Uterus (tissue), 4 donors: ENCODE measurements around the gene LMBRD2. TPM values are rescaled to one million over a fixed set of nuclear protein-coding genes. Genes with fewer than 3 reads are reported as not detected.

Experiments
- DNase-seq, 2 donors: peaks; one replicate each; pipeline ENCODE4 v3.0.0-alpha.2; 2019 to 2020
- H3K27ac ChIP-seq, 2 donors: fragments of 200-600 bp; sonication (generic); 1 replicate in 1 of 2; 2 replicates in 1 of 2; pipeline ENCODE4 v1.5.1; 2016 to 2018
- H3K27me3 ChIP-seq, 2 donors: fragments of 200-600 bp; sonication (generic); one replicate each; pipeline ENCODE4 v1.5.1; 2018 to 2019; ENCODE audit warnings: control low read depth in 1 of 2
- H3K36me3 ChIP-seq, 2 donors: fragments of 200-600 bp; sonication (generic); one replicate each; pipeline ENCODE4 v1.5.1; 2019; ENCODE audit warnings: control low read depth in 1 of 2
- H3K4me1 ChIP-seq, 2 donors: fragments of 200-600 bp; sonication (generic); one replicate each; pipeline ENCODE4 v1.5.1; 2018 to 2019; ENCODE audit warnings: control low read depth in 1 of 2
- H3K4me3 ChIP-seq, 2 donors: fragments of 200-600 bp; sonication (generic); 1 replicate in 1 of 2; 2 replicates in 1 of 2; pipeline ENCODE4 v1.5.1; 2018 to 2019; ENCODE audit warnings: mild to moderate bottlenecking in 1 of 2
- H3K9me3 ChIP-seq, 2 donors: fragments of 200-600 bp; sonication (generic); one replicate each; pipeline ENCODE4 v1.5.1; 2019; ENCODE audit warnings: control low read depth in 1 of 2
- CTCF ChIP-seq, 4 experiments: fragments of 200-600 bp in 2 of 4; fragments of 450-650 bp in 2 of 4; sonication (generic) in 2 of 4; IDR thresholded peaks; one replicate each; pipeline ENCODE4 v1.5.1; 2016 to 2019; ENCODE audit warnings: antibody characterized with exemption in 4 of 4, mild to moderate bottlenecking in 2 of 4, moderate library complexity in 1 of 4
- POLR2A ChIP-seq, 2 donors: fragments of 450-650 bp; IDR thresholded peaks; one replicate each; pipeline ENCODE4 v1.6.1; 2016; ENCODE audit warnings: antibody characterized with exemption in 2 of 2, mild to moderate bottlenecking in 1 of 2, moderate library complexity in 1 of 2
- intact Hi-C: fragments of 100-400 bp; cut with DNase I; formaldehyde crosslinking; loops from one replicate; pipeline ENCODE4 v1.15.1; 2023; ENCODE audit warnings: low total_unique reads
- microRNA counts, 2 donors: library from miRNA; unstranded; fragments of <30 nt; microRNA quantifications; one replicate each; lab custom pipeline; 2016 to 2017
- microRNA-seq: library from miRNA; unstranded; fragments of <30 nt; microRNA quantifications from one replicate; pipeline ENCODE4, GENCODE V29; 2016; ENCODE audit warnings: borderline microRNAs expressed, borderline replicate concordance
- small RNA-seq: library from RNA; depleted of rRNA; stranded (forward); fragments of <200 nt; gene quantifications from one replicate; pipeline ENCODE3, GENCODE V24; 2016
- total RNA-seq, 4 donors: library from RNA; depleted of rRNA in 3 of 4; stranded (reverse); fragments of >200 nt in 3 of 4; gene quantifications; one replicate each; pipeline versions ENCODE4 v1.1.0 to v1.2.4, GENCODE V29; 2014 to 2023
- donor health status: DM: yes; HTN: yes; CAD: no.

LMBRD2 gene
- total RNA-seq, 4 donors from 2014 or later, result 2.3 to 17.9 (median 8.0) TPM

GRCh38 chr5:36054647-36055046 lies 97.0 kb downstream of the LMBRD2 start:
- H3K9me3 ChIP-seq, result no peaks in the 10 kb centered on the region
- TF ChIP-seq POLR2A (IDR thresholded peaks at IDR 0.05) (no peak), CTCF (IDR thresholded peaks at IDR 0.05) (no peak)
- no peaks in the 10 kb centered on the region for H3K27me3 ChIP-seq
- H3K27ac ChIP-seq, result no peak overlapping the region
- intact Hi-C loops, result no loop called here
- H3K4me1 ChIP-seq, result no peaks in the 10 kb centered on the region
- no peak overlapping the region for H3K4me3 ChIP-seq
- no peaks in the 10 kb centered on the region for H3K36me3 ChIP-seq
- DNase-seq, result no peak

- Histone ChIP-seq H3K9me3 (no peaks in the 10 kb centered on the region), H3K36me3 (no peaks in the 10 kb centered on the region), H3K4me1 (no peaks in the 10 kb centered on the region), H3K27ac (no peak overlapping the region), H3K4me3 (no peak overlapping the region), H3K27me3 (no peaks in the 10 kb centered on the region)
- no peak for DNase-seq
- intact Hi-C loops, result no loop called here
- no peak for TF ChIP-seq POLR2A (IDR thresholded peaks at IDR 0.05)
- TF ChIP-seq CTCF (IDR thresholded peaks at IDR 0.05), result no peak
These were observed 99.1 kb downstream of the LMBRD2 start for GRCh38 chr5:36052538-36052937.

GRCh38 chr5:36049949-36050348 lies 101.7 kb downstream of the LMBRD2 start:
- no peak for TF ChIP-seq CTCF (IDR thresholded peaks at IDR 0.05)
- TF ChIP-seq POLR2A (IDR thresholded peaks at IDR 0.05), result no peak
- Histone ChIP-seq H3K4me3 (no peak overlapping the region), H3K27me3 (no peaks in the 10 kb centered on the region), H3K36me3 (no peaks in the 10 kb centered on the region), H3K27ac (no peak overlapping the region), H3K9me3 (no peaks in the 10 kb centered on the region), H3K4me1 (no peaks in the 10 kb centered on the region)
- DNase-seq, result no peak
- intact Hi-C loops, result no loop called here

MicroRNA genes within 50 kb of the gene (microRNA counts, 767-probe panel; counts per million panel counts)
- 0 to 849 counts per million in 2 donors for microRNA hsa-miR-580 (lab: Ali Mortazavi, UCI)

Small RNA genes lying within 50 kb of the gene (microRNA-seq; reads per million reads assigned to microRNA genes)
- gene MIR580, result not detected

Small RNA genes lying within 50 kb of the gene (small RNA-seq; reads per million reads assigned to genes)
- gene AC016612.1 (not detected), gene MIR580 (not detected), gene RNU6-1305P (not detected)

Other genes with a start within 250 kb of the LMBRD2 start
- 1 to 10 TPM in 2 of 4 donors, not detected in 2; 1.5 to 7.7 TPM for gene CAPSL, start 213.3 kb downstream of the LMBRD2 start, total RNA-seq
- not detected for gene UGT3A1, start 160.5 kb downstream of the LMBRD2 start, total RNA-seq
- gene UGT3A2, start 85.0 kb downstream of the LMBRD2 start, total RNA-seq, result not detected
- gene SKP2, start 224 bp upstream of the LMBRD2 start, total RNA-seq, result 10 to 100 TPM in 2 of 4 donors, 1 to 10 TPM in 2; 2.3 to 56.8 (median 9.5) TPM
- 10 to 100 TPM; 19.2 to 74.7 (median 24.9) TPM for gene NADK2, start 90.0 kb upstream of the LMBRD2 start, total RNA-seq
- gene RANBP3L, start 150.0 kb upstream of the LMBRD2 start, total RNA-seq, result 1 to 10 TPM in 2 of 4 donors, under 1 TPM in 2; 0.51 to 4.0 (median 1.0) TPM